ENCODE data around the gene KCNMB1. TPM values are rescaled to one million over a fixed set of nuclear protein-coding genes. Genes with fewer than 3 reads are reported as not detected.
A peak's percentile ranks its signal among the peaks of the same experiment; 100 is the strongest.

Gene KCNMB1
- total and polyA plus RNA-seq, 10 of the 15 experiments (the other 5 are each of a cell fraction or from before 2014, with no cell fraction given) = 1.2 to 3.6 (median 2.6) TPM

DNA sequence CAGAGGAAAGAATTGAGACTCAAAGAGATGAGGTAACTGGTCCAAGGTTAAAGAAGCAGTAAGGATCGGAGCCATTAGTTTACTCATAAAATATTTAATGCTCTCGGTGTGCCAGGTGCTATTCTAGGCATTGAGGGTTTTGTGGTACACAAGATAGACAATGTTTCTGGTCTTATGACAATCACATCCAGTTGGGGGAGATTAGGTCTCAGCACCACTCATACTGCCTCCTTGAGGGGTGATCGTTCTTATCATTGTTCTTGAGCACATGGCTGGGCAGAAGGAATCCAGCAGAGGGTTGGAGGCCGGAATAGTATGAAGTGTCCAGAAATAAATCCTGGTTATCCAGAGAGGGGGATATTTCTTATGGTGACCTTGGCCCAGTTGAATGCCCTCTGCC lies 50.9 kb downstream of the KCNMB1 start:
- H3K9me3 ChIP-seq (replicated peaks; ENCODE audit: control insufficient read depth, insufficient read depth, low read length) = peaks cover 3% of the 10 kb centered on the region; the same call in 1 of the 3 replicates
- SMC1A ChIA-PET (ENCODE audit: uncharacterized antibody, unreplicated experiment) = interaction anchor here (0.7 to 7.2 kb wide), 26 partner anchors 8 to 112 kb away, joined by 3 to 122 read pairs (median 7); partner anchors contain the start of genes KCNMB1 and LCP2
- no peaks in the 10 kb centered on the region for H3K27me3 ChIP-seq (replicated peaks in 1 of 2; ENCODE audit: control insufficient read depth in 2 of 2, insufficient read depth in 2 of 2, low read length in 1 of 2)
- no peak overlapping the region for H3K27ac ChIP-seq (ENCODE audit: control insufficient read depth, insufficient read depth)
- TF ChIP-seq, protein P1, sequence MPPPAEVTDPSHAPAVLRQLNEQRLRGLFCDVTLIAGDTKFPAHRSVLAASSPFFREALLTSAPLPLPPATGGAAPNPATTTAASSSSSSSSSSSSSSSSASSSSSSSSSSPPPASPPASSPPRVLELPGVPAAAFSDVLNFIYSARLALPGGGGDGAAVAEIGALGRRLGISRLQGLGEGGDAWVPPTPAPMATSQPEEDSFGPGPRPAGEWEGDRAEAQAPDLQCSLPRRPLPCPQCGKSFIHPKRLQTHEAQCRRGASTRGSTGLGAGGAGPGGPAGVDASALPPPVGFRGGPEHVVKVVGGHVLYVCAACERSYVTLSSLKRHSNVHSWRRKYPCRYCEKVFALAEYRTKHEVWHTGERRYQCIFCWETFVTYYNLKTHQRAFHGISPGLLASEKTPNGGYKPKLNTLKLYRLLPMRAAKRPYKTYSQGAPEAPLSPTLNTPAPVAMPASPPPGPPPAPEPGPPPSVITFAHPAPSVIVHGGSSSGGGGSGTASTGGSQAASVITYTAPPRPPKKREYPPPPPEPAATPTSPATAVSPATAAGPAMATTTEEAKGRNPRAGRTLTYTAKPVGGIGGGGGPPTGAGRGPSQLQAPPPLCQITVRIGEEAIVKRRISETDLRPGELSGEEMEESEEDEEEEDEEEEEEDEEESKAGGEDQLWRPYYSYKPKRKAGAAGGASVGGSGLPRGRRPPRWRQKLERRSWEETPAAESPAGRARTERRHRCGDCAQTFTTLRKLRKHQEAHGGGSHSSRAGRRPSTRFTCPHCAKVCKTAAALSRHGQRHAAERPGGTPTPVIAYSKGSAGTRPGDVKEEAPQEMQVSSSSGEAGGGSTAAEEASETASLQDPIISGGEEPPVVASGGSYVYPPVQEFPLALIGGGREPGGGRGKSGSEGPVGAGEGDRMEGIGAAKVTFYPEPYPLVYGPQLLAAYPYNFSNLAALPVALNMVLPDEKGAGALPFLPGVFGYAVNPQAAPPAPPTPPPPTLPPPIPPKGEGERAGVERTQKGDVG (CRISPR knock-in tag; IDR thresholded peaks at IDR 0.05) = no peak
- TF ChIP-seq CBX5 (IDR thresholded peaks at IDR 0.05; ENCODE audit: low read depth) (no peak), CEBPB (IDR thresholded peaks at IDR 0.05; ENCODE audit: borderline replicate concordance in 1 of 2, low read depth in 2 of 2, low read length in 2 of 2) (no peak), RUNX3 (IDR thresholded peaks at IDR 0.05; ENCODE audit: low read length) (0 out of 2 replicates have a peak, but pooled peaks have one; percentile 7), LARP7 (IDR thresholded peaks at IDR 0.05) (no peak)
- H3K9ac ChIP-seq (ENCODE audit: control insufficient read depth, insufficient read depth, low read length) = no peak overlapping the region
- H4K20me1 ChIP-seq (ENCODE audit: control insufficient read depth, insufficient read depth) = no peaks in the 10 kb centered on the region
- RAD21 ChIA-PET (ENCODE audit: unreplicated experiment) = interaction anchor here (0.7 to 5.8 kb wide), 18 partner anchors 9 to 113 kb away, joined by 3 to 98 read pairs (median 10); partner anchors contain the start of genes KCNMB1 and LCP2
- intact Hi-C loops (cut with micrococcal nuclease; ENCODE audit: unreplicated experiment) = loop anchor here (2.0 to 10.0 kb wide), 3 partner anchors 41 to 233 kb away; partner anchors contain the start of genes FOXI1 and LCP2
- whole genome bisulfite sequencing (ENCODE audit: insufficient coverage, insufficient replicate concordance, low lambda C conversion rate, missing lambda C conversion rate) = 44% methylated on average over 4 of the region's 4 CpGs
- peaks cover 21% of the 10 kb centered on the region for H3K4me1 ChIP-seq (ENCODE audit: control insufficient read depth, insufficient read depth, low read length)
- no peak for FAIRE-seq
- in situ Hi-C loops (cut with MboI) = loop anchor here (5.0 kb wide), 1 partner anchor 61 kb away; no protein-coding TSS in a partner anchor
- H3K79me2 ChIP-seq (ENCODE audit: control insufficient read depth, insufficient read depth, low read length) = no peaks in the 10 kb centered on the region
- no peak overlapping the region for H3K4me2 ChIP-seq (ENCODE audit: control insufficient read depth, insufficient read depth)
- POLR2A ChIA-PET = interaction anchor here (1.1 to 3.1 kb wide), 4 partner anchors 38 to 70 kb away, joined by 3 to 19 read pairs (median 4); no protein-coding TSS in a partner anchor
- no peak for DNase-seq (ENCODE audit: low read depth, low spot score)
- no peak overlapping the region for H2AFZ ChIP-seq (ENCODE audit: control insufficient read depth, low read depth, low read length)
- no peak overlapping the region for H3K4me3 ChIP-seq
- CTCF ChIA-PET = interaction anchor here (0.7 to 7.4 kb wide), 29 partner anchors 8 to 293 kb away, joined by 3 to 189 read pairs (median 10); partner anchors contain the start of genes C5orf58, KCNMB1 and LCP2
- no peak for ATAC-seq
- H3K36me3 ChIP-seq (ENCODE audit: control insufficient read depth in 2 of 2, insufficient read depth in 2 of 2, low read length in 1 of 2) = no peaks in the 10 kb centered on the region
- no TSS peak for BruUV-seq (replicated peaks)
